GM23338 (cell line): Measurements from ENCODE around the gene RAB13.

Experiments used
- CREB1 ChIP-seq: fragments of 250-450 bp; sonication (Bioruptor Pico); IDR thresholded peaks from 2 replicates; pipeline ENCODE4 v1.5.0; 2020; ENCODE audit warnings: low read depth, mild to moderate bottlenecking, moderate library complexity
- EZH2 ChIP-seq: fragments of 200-600 bp; sonication (generic); IDR thresholded peaks from one replicate; pipeline ENCODE4 v1.8.0; 2017; ENCODE audit warnings: antibody characterized with exemption, mild to moderate bottlenecking, low read depth; ENCODE audit not compliant: unreplicated experiment
- EZH2phosphoT487 ChIP-seq: fragments of 200-600 bp; sonication (generic); IDR thresholded peaks from one replicate; pipeline ENCODE4 v1.8.1; 2018; ENCODE audit warnings: antibody characterized with exemption; ENCODE audit not compliant: unreplicated experiment
- JUNB ChIP-seq: IDR thresholded peaks from one replicate; pipeline ENCODE4 v1.6.1; 2016; ENCODE audit warnings: antibody characterized with exemption; ENCODE audit not compliant: unreplicated experiment
- NANOG ChIP-seq: IDR thresholded peaks from 2 replicates; pipeline ENCODE4 v1.6.1; 2016; ENCODE audit warnings: antibody characterized with exemption, borderline replicate concordance
- POLR2AphosphoS5 ChIP-seq: IDR thresholded peaks from 2 replicates; pipeline ENCODE4 v1.6.1; 2016; ENCODE audit warnings: antibody characterized with exemption, low read depth
- STAT1 ChIP-seq: IDR thresholded peaks from one replicate; pipeline ENCODE4 v1.6.1; 2016; ENCODE audit warnings: antibody characterized with exemption; ENCODE audit not compliant: unreplicated experiment
- ZNF114 ChIP-seq: fragments of 250-450 bp; sonication (Bioruptor Pico); IDR thresholded peaks from 2 replicates; pipeline ENCODE4 v1.5.0; 2020; ENCODE audit warnings: mild to moderate bottlenecking, moderate library complexity
- ZNF331 ChIP-seq: fragments of 250-450 bp; sonication (Bioruptor Pico); IDR thresholded peaks from 2 replicates; pipeline ENCODE4 v1.5.0; 2020; ENCODE audit warnings: low read depth, mild to moderate bottlenecking, moderate library complexity
- TF ChIP-seq, protein P1 (sequence below), 2 experiments: fragments of 200-600 bp in 1 of 2; sonication (generic) in 1 of 2; conservative IDR thresholded peaks; 2 replicates each; pipeline versions ENCODE4 v1.5.1 to v1.6.1; 2016 to 2017; ENCODE audit warnings: antibody characterized with exemption in 2 of 2, low read depth in 2 of 2, mild to moderate bottlenecking in 2 of 2, moderate library complexity in 1 of 2
- TF ChIP-seq, protein P2 (sequence below): IDR thresholded peaks from one replicate; pipeline ENCODE4 v1.6.1; 2018; ENCODE audit warnings: antibody characterized with exemption; ENCODE audit not compliant: unreplicated experiment
- TF ChIP-seq, protein P3 (sequence below): IDR thresholded peaks from 2 replicates; pipeline ENCODE4 v1.6.1; 2016; ENCODE audit warnings: antibody characterized with exemption
- TF ChIP-seq, protein P4 (sequence below): fragments of 250-450 bp; sonication (Bioruptor Pico); IDR thresholded peaks from 2 replicates; pipeline ENCODE4 v1.5.0; 2020; ENCODE audit warnings: mild to moderate bottlenecking, moderate library complexity

DNA sequence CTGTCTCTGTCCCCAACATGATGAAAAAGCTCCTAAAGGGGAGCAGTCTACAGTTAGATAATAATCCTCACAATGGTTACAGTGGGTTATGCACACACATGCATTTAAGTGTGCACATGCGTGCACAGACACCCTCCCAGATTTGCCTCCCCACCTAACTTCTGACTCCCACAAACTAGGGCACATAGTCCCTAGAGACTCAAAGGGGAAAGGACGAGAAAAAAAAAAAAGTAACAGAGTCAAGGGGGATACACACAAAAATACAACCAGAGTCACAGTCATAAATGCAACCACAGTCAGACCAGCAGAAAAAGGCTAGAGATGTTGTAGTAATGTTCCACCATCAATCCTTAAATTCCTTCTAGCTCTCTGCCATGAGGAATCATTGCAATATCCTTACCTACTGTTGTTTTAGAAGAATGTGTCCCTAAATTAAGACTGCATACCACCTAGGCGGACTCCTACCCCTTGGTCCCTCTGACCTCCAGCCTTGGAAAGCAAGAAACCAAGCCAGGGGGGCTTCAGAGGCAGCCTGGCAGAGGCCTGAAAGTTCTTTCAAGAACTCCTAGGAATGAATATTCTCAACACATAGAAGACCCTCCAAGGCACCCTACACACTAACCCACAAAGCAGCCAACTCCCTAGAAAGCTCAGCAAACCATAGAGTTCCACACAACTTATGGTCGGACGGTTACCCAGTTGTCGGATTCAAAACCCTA is 29.0 kb downstream of the RAB13 start:
- TF ChIP-seq, protein P1, sequence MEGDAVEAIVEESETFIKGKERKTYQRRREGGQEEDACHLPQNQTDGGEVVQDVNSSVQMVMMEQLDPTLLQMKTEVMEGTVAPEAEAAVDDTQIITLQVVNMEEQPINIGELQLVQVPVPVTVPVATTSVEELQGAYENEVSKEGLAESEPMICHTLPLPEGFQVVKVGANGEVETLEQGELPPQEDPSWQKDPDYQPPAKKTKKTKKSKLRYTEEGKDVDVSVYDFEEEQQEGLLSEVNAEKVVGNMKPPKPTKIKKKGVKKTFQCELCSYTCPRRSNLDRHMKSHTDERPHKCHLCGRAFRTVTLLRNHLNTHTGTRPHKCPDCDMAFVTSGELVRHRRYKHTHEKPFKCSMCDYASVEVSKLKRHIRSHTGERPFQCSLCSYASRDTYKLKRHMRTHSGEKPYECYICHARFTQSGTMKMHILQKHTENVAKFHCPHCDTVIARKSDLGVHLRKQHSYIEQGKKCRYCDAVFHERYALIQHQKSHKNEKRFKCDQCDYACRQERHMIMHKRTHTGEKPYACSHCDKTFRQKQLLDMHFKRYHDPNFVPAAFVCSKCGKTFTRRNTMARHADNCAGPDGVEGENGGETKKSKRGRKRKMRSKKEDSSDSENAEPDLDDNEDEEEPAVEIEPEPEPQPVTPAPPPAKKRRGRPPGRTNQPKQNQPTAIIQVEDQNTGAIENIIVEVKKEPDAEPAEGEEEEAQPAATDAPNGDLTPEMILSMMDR (conservative IDR thresholded peaks at IDR 0.05; ENCODE audit: low read depth in 2 of 2), result no peak
- TF ChIP-seq CREB1 (CRISPR knock-in tag), result no peak
- TF ChIP-seq EZH2phosphoT487, result no peak
- no peak for TF ChIP-seq POLR2AphosphoS5
- TF ChIP-seq EZH2, result no peak
- TF ChIP-seq, protein P2, sequence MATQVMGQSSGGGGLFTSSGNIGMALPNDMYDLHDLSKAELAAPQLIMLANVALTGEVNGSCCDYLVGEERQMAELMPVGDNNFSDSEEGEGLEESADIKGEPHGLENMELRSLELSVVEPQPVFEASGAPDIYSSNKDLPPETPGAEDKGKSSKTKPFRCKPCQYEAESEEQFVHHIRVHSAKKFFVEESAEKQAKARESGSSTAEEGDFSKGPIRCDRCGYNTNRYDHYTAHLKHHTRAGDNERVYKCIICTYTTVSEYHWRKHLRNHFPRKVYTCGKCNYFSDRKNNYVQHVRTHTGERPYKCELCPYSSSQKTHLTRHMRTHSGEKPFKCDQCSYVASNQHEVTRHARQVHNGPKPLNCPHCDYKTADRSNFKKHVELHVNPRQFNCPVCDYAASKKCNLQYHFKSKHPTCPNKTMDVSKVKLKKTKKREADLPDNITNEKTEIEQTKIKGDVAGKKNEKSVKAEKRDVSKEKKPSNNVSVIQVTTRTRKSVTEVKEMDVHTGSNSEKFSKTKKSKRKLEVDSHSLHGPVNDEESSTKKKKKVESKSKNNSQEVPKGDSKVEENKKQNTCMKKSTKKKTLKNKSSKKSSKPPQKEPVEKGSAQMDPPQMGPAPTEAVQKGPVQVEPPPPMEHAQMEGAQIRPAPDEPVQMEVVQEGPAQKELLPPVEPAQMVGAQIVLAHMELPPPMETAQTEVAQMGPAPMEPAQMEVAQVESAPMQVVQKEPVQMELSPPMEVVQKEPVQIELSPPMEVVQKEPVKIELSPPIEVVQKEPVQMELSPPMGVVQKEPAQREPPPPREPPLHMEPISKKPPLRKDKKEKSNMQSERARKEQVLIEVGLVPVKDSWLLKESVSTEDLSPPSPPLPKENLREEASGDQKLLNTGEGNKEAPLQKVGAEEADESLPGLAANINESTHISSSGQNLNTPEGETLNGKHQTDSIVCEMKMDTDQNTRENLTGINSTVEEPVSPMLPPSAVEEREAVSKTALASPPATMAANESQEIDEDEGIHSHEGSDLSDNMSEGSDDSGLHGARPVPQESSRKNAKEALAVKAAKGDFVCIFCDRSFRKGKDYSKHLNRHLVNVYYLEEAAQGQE, result no peak
- TF ChIP-seq NANOG, result no peak
- TF ChIP-seq, protein P3, sequence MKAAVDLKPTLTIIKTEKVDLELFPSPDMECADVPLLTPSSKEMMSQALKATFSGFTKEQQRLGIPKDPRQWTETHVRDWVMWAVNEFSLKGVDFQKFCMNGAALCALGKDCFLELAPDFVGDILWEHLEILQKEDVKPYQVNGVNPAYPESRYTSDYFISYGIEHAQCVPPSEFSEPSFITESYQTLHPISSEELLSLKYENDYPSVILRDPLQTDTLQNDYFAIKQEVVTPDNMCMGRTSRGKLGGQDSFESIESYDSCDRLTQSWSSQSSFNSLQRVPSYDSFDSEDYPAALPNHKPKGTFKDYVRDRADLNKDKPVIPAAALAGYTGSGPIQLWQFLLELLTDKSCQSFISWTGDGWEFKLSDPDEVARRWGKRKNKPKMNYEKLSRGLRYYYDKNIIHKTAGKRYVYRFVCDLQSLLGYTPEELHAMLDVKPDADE, result no peak
- TF ChIP-seq ZNF114, result no peak
- no peak for TF ChIP-seq JUNB
- TF ChIP-seq, protein P4, sequence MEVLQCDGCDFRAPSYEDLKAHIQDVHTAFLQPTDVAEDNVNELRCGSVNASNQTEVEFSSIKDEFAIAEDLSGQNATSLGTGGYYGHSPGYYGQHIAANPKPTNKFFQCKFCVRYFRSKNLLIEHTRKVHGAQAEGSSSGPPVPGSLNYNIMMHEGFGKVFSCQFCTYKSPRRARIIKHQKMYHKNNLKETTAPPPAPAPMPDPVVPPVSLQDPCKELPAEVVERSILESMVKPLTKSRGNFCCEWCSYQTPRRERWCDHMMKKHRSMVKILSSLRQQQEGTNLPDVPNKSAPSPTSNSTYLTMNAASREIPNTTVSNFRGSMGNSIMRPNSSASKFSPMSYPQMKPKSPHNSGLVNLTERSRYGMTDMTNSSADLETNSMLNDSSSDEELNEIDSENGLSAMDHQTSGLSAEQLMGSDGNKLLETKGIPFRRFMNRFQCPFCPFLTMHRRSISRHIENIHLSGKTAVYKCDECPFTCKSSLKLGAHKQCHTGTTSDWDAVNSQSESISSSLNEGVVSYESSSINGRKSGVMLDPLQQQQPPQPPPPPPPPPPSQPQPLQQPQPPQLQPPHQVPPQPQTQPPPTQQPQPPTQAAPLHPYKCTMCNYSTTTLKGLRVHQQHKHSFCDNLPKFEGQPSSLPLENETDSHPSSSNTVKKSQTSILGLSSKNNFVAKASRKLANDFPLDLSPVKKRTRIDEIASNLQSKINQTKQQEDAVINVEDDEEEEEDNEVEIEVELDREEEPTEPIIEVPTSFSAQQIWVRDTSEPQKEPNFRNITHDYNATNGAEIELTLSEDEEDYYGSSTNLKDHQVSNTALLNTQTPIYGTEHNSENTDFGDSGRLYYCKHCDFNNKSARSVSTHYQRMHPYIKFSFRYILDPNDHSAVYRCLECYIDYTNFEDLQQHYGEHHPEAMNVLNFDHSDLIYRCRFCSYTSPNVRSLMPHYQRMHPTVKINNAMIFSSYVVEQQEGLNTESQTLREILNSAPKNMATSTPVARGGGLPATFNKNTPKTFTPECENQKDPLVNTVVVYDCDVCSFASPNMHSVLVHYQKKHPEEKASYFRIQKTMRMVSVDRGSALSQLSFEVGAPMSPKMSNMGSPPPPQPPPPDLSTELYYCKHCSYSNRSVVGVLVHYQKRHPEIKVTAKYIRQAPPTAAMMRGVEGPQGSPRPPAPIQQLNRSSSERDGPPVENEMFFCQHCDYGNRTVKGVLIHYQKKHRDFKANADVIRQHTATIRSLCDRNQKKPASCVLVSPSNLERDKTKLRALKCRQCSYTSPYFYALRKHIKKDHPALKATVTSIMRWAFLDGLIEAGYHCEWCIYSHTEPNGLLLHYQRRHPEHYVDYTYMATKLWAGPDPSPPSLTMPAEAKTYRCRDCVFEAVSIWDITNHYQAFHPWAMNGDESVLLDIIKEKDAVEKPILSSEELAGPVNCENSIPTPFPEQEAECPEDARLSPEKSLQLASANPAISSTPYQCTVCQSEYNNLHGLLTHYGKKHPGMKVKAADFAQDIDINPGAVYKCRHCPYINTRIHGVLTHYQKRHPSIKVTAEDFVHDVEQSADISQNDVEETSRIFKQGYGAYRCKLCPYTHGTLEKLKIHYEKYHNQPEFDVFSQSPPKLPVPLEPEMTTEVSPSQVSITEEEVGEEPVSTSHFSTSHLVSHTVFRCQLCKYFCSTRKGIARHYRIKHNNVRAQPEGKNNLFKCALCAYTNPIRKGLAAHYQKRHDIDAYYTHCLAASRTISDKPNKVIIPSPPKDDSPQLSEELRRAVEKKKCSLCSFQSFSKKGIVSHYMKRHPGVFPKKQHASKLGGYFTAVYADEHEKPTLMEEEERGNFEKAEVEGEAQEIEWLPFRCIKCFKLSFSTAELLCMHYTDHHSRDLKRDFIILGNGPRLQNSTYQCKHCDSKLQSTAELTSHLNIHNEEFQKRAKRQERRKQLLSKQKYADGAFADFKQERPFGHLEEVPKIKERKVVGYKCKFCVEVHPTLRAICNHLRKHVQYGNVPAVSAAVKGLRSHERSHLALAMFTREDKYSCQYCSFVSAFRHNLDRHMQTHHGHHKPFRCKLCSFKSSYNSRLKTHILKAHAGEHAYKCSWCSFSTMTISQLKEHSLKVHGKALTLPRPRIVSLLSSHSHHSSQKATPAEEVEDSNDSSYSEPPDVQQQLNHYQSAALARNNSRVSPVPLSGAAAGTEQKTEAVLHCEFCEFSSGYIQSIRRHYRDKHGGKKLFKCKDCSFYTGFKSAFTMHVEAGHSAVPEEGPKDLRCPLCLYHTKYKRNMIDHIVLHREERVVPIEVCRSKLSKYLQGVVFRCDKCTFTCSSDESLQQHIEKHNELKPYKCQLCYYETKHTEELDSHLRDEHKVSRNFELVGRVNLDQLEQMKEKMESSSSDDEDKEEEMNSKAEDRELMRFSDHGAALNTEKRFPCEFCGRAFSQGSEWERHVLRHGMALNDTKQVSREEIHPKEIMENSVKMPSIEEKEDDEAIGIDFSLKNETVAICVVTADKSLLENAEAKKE (CRISPR knock-in tag), result no peak
- TF ChIP-seq STAT1, result no peak
- TF ChIP-seq ZNF331 (CRISPR knock-in tag), result no peak
